HG02759 (cell line): ENCODE results near the gene MTMR1.

Experiments
- ATAC-seq: cut with Tn5 transposase; IDR thresholded peaks from one replicate; pipeline ENCODE4 v1.9.1; 2021; ENCODE audit warnings: mild to moderate bottlenecking, moderate library complexity; ENCODE audit not compliant: unreplicated experiment

The MTMR1 gene

GRCh38 chrX:150696331-150696730, 3.1 kb downstream of the MTMR1 start:
- no peak for ATAC-seq

- no peak for ATAC-seq
Observed at GRCh38 chrX:150696866-150697265, 3.7 kb downstream of the MTMR1 start.

- ATAC-seq, result no peak
Observed at GRCh38 chrX:150697641-150698040, 4.4 kb downstream of the MTMR1 start.

- ATAC-seq, result no peak
Observed at GRCh38 chrX:150698981-150699380, 5.8 kb downstream of the MTMR1 start.

- no peak for ATAC-seq
Observed at GRCh38 chrX:150700107-150700506, 6.9 kb downstream of the MTMR1 start.

- no peak for ATAC-seq
Observed at GRCh38 chrX:150701377-150701776, 8.2 kb downstream of the MTMR1 start.

GRCh38 chrX:150702966-150703694, 9.9 kb downstream of the MTMR1 start:
- no peak for ATAC-seq

- no peak for ATAC-seq
Observed at GRCh38 chrX:150703695-150703974, 10.4 kb downstream of the MTMR1 start.

- no peak for ATAC-seq
Observed at GRCh38 chrX:150704030-150704613, 10.9 kb downstream of the MTMR1 start.

GRCh38 chrX:150712619-150713018, 19.4 kb downstream of the MTMR1 start:
- ATAC-seq, result no peak

- ATAC-seq, result no peak
Observed at GRCh38 chrX:150715184-150715583, 22.0 kb downstream of the MTMR1 start.

- ATAC-seq, result no peak
Observed at GRCh38 chrX:150719621-150720020, 26.4 kb downstream of the MTMR1 start.

- ATAC-seq, result no peak
Observed at GRCh38 chrX:150729956-150730355, 36.8 kb downstream of the MTMR1 start.

GRCh38 chrX:150730719-150731118, 37.5 kb downstream of the MTMR1 start:
- no peak for ATAC-seq

GRCh38 chrX:150731795-150732194, 38.6 kb downstream of the MTMR1 start:
- no peak for ATAC-seq

- peak; percentile 63 for ATAC-seq
Observed at GRCh38 chrX:150736475-150736874, 43.3 kb downstream of the MTMR1 start.

- no peak for ATAC-seq
Observed at GRCh38 chrX:150752124-150752523, 58.9 kb downstream of the MTMR1 start.

GRCh38 chrX:150753357-150753756, 60.2 kb downstream of the MTMR1 start:
- ATAC-seq, result no peak

GRCh38 chrX:150753968-150754367, 60.8 kb downstream of the MTMR1 start:
- ATAC-seq, result no peak

GRCh38 chrX:150757371-150757770, 64.2 kb downstream of the MTMR1 start:
- no peak for ATAC-seq

GRCh38 chrX:150759568-150760416, 66.6 kb downstream of the MTMR1 start:
- no peak for ATAC-seq

GRCh38 chrX:150761176-150761818, 68.1 kb downstream of the MTMR1 start:
- no peak for ATAC-seq
